ENCODE data around the gene NAP1L4. TPM values are rescaled to one million over a fixed set of nuclear protein-coding genes. Genes with fewer than 3 reads are reported as not detected.

The NAP1L4 gene
- total RNA-seq, 1 experiment from 2014 or later = 144 TPM

- H3K36me3 ChIP-seq (ENCODE audit: control insufficient read depth in 1 of 2, insufficient read depth in 2 of 2, low read length in 2 of 2) = peaks cover 20 to 50% of the 10 kb centered on the region in 2 experiments; a peak in 3 of 4 replicates
- H3K9me3 ChIP-seq (ENCODE audit: control insufficient read depth in 1 of 2, insufficient read depth in 1 of 2, low read depth in 1 of 2, low read length in 2 of 2) = no peaks in the 10 kb centered on the region
- H3K4me3 ChIP-seq (replicated peaks in 1 of 2; ENCODE audit: low read depth in 1 of 2, low read length in 2 of 2) = no peak overlapping the region
- intact Hi-C loops (cut with micrococcal nuclease) = no loop called here
- no peaks in the 10 kb centered on the region for H3K27me3 ChIP-seq (ENCODE audit: insufficient read depth, low read length)
- ATAC-seq (no peak), DNase-seq (ENCODE audit: low read depth, low spot score) (no peak)
- no peaks in the 10 kb centered on the region for H3K79me2 ChIP-seq (ENCODE audit: insufficient read depth, low read length)
- ChIA-PET CTCF (no interaction called here), RAD21 (ENCODE audit: low non-redundant PET in 1 of 2, low total read pairs in 2 of 2, uncharacterized antibody in 2 of 2, unreplicated experiment in 2 of 2) (no interaction called here), POLR2A (no interaction called here)
- no TSS peak for BruUV-seq (replicated peaks)
- H4K20me1 ChIP-seq (ENCODE audit: insufficient read depth) = no peaks in the 10 kb centered on the region
- TF ChIP-seq TCF7L2 (IDR thresholded peaks at IDR 0.05; ENCODE audit: borderline replicate concordance, extremely low read depth, insufficient read depth, insufficient read length) (no peak), POLR2AphosphoS5 (IDR thresholded peaks at IDR 0.05; ENCODE audit: low read depth, low read length) (peak; percentile 9; the same call in 1 of the 2 replicates)
- H3K4me1 ChIP-seq (ENCODE audit: control insufficient read depth in 1 of 2, insufficient read depth in 2 of 2, low read length in 2 of 2) = no peaks in the 10 kb centered on the region
- H3K4me2 ChIP-seq (ENCODE audit: low read length) = no peak overlapping the region
- no peak overlapping the region for H2AFZ ChIP-seq (ENCODE audit: low read depth, low read length, poor library complexity, severe bottlenecking)
- H3K9ac ChIP-seq (ENCODE audit: low read length) = no peak overlapping the region
- no peak overlapping the region for H3K27ac ChIP-seq (ENCODE audit: low read depth, low read length)
- no peaks in the 10 kb centered on the region for H3K9me2 ChIP-seq (ENCODE audit: insufficient read depth)
Measured at GRCh38 chr11:3011891-3012885, 20.1 kb upstream of the NAP1L4 start.

GRCh38 chr11:3010521-3011275, 18.6 kb upstream of the NAP1L4 start:
- POLR2A ChIA-PET = no interaction called here
- H2AFZ ChIP-seq (ENCODE audit: low read depth, low read length, poor library complexity, severe bottlenecking) = no peak overlapping the region
- H3K4me3 ChIP-seq (replicated peaks in 1 of 2; ENCODE audit: low read depth in 1 of 2, low read length in 2 of 2) = no peak overlapping the region
- no TSS peak for BruUV-seq (replicated peaks)
- no peak for DNase-seq (ENCODE audit: low read depth, low spot score)
- H3K9me2 ChIP-seq (ENCODE audit: insufficient read depth) = no peaks in the 10 kb centered on the region
- no peaks in the 10 kb centered on the region for H3K4me1 ChIP-seq (ENCODE audit: control insufficient read depth in 1 of 2, insufficient read depth in 2 of 2, low read length in 2 of 2)
- RAD21 ChIA-PET (ENCODE audit: low non-redundant PET in 1 of 2, low total read pairs in 2 of 2, uncharacterized antibody in 2 of 2, unreplicated experiment in 2 of 2) = no interaction called here
- H3K27me3 ChIP-seq (ENCODE audit: insufficient read depth, low read length) = no peaks in the 10 kb centered on the region
- no peak for ATAC-seq
- H3K79me2 ChIP-seq (ENCODE audit: insufficient read depth, low read length) = no peaks in the 10 kb centered on the region
- no peak overlapping the region for H3K9ac ChIP-seq (ENCODE audit: low read length)
- no peak for TF ChIP-seq SP1 (IDR thresholded peaks at IDR 0.05; ENCODE audit: low read depth)
- no peak for TF ChIP-seq YY1 (IDR thresholded peaks at IDR 0.05; ENCODE audit: extremely low read depth, insufficient replicate concordance, low read depth, low read length)
- no peak for TF ChIP-seq POLR2A (IDR thresholded peaks at IDR 0.05; ENCODE audit: borderline replicate concordance, extremely low read depth, insufficient read depth, insufficient read length)
- no peak for TF ChIP-seq ZBTB33 (IDR thresholded peaks at IDR 0.05; ENCODE audit: extremely low read depth, insufficient replicate concordance, low read length)
- no peak for TF ChIP-seq SIN3A (IDR thresholded peaks at IDR 0.05; ENCODE audit: low read depth)
- no peak for TF ChIP-seq CTCF (IDR thresholded peaks at IDR 0.05 in 2 of 3, conservative IDR thresholded peaks at IDR 0.05 in 1 of 3; ENCODE audit: borderline replicate concordance in 1 of 3, insufficient read depth in 1 of 3, low read depth in 2 of 3, low read length in 2 of 3)
- no peak for TF ChIP-seq TCF7L2 (IDR thresholded peaks at IDR 0.05; ENCODE audit: borderline replicate concordance, extremely low read depth, insufficient read depth, insufficient read length)
- no peak for TF ChIP-seq CEBPB (IDR thresholded peaks at IDR 0.05; ENCODE audit: low read depth)
- TF ChIP-seq RAD21 (IDR thresholded peaks at IDR 0.05; ENCODE audit: low read depth) = no peak
- no peak for TF ChIP-seq CBX3 (IDR thresholded peaks at IDR 0.05; ENCODE audit: low read depth)
- H3K9me3 ChIP-seq (ENCODE audit: control insufficient read depth in 1 of 2, insufficient read depth in 1 of 2, low read depth in 1 of 2, low read length in 2 of 2) = no peaks in the 10 kb centered on the region
- H4K20me1 ChIP-seq (ENCODE audit: insufficient read depth) = no peaks in the 10 kb centered on the region
- no peak overlapping the region for H3K4me2 ChIP-seq (ENCODE audit: low read length)
- H3K27ac ChIP-seq (ENCODE audit: low read depth, low read length) = no peak overlapping the region
- intact Hi-C loops (cut with micrococcal nuclease) = no loop called here
- CTCF ChIA-PET = no interaction called here
- peaks cover 14 to 42% of the 10 kb centered on the region in 2 experiments; a peak in 3 of 4 replicates for H3K36me3 ChIP-seq (ENCODE audit: control insufficient read depth in 1 of 2, insufficient read depth in 2 of 2, low read length in 2 of 2)

Measured in HCT116 (cell line).